Putamen (tissue), 1 donor: ENCODE measurements around the gene KRT13.

ENCODE experiments used
- DNase-seq: peaks from one replicate; pipeline ENCODE4 v3.0.0-alpha.2; 2016; ENCODE audit warnings: low spot score

The KRT13 gene

DNA sequence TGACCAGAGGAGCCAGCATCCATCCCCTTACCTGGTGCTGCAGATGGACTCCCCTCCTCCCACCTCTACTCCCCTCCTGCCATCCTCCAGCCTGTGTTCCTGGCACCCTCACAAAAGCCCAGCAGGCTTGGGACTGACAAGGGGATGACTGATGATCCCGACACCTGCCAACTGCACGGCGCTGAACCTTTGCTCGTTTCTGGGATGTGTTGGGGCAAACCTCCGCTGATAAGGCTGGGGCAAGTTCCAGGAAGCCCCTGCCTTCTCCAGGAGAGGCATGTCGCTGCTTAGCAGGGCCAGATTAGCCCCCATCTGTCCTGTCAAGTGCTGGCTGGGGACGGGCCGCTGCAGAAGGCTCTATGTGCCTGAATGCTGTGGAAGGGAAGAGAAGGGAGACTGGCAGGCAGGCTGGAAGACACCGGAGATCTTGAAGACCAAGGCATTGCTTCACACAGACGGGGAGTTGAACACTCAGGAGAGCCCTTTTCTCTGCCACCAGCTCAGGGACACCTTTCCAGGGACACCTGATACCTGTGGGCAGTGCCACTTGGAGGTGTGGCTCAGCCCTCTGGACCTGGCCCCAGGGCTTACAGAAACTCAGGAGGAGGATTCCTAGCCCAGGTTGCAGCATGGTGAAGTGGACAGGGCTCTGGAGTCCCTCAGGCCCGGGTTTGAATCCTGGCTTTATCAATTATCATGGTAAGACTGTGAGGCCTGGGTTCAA lies 14.3 kb upstream of the KRT13 start:
- DNase-seq: no peak

DNA sequence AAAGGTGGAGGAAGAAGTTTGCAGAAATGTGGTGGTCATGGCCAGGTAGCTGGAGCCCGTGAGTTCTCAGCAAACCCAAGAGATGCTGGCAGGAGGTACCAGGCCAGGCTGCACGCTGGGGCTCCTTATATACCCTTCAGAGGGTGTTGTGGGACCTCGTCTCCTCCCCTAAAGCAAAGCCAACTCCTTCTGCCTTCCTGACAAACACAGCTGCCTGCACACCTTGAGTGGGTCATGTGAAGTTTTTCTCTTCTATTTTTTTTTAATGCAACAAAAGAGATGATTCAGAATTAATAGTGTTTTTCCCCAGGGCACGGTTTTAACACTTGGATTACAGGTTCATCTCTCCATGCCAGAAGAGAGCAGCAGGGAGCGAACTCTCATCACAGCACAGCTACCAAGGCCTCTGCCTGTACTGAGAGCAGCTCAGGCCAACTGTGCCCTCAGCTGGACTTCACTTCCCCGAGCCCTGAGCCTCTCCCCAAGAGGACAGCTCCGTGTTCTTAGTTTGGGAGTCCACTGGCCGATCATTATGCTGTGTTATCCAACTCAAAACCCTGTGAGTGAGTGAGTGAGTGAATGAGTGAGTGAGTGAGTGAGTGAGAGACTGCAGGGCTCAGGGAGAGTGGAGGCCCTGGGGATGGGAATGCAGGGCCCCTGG lies 13.5 kb upstream of the KRT13 start, which contains the start of gene KRT15:
KRT15 (minus strand) TSS at position 102 of the 661 bp plus-strand sequence; CDS start at position 39, 63 bp downstream.
- DNase-seq: no peak

DNA sequence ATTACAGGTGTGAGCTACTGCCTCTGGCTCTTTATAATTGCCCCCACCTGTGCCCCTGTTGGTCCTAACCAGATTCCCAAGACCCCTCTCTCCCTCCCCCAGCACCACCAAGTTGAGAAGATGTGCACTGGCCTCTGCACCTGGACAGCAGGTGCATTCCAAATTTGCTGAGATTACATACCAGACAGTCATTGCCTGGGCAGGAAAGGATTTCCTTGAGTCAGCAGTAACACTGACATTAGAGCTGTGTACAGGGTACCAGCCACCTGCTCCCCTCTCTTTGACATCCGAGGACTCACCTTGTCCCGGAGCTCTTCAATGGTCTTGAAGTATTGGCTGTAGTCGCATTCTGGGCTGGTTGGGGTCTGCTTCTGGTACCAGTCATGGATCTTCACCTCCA lies 12.6 kb upstream of the KRT13 start:
- DNase-seq: no peak

DNA sequence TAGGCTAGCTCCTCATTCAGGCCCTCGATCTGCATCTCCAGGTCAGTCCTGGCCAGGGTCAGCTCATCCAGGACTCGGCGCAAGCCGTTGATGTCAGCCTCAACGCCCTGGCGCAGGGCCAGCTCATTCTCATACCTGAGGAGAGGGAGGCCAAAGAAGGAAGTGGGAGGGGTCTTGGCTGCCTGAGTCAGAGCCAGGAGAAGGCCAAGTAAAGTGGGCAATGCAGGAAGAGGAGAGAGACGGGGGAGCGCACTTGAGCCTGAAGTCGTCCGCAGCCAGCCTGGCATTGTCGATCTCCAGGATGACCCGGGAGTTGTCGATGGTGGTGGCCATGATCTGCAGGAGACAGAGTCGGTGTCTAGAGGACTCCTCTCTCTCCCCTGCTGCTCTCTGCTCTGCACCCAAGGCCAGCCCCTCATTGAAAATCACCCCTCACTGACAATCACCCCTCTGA lies 11.4 kb upstream of the KRT13 start:
- DNase-seq: no peak

DNA sequence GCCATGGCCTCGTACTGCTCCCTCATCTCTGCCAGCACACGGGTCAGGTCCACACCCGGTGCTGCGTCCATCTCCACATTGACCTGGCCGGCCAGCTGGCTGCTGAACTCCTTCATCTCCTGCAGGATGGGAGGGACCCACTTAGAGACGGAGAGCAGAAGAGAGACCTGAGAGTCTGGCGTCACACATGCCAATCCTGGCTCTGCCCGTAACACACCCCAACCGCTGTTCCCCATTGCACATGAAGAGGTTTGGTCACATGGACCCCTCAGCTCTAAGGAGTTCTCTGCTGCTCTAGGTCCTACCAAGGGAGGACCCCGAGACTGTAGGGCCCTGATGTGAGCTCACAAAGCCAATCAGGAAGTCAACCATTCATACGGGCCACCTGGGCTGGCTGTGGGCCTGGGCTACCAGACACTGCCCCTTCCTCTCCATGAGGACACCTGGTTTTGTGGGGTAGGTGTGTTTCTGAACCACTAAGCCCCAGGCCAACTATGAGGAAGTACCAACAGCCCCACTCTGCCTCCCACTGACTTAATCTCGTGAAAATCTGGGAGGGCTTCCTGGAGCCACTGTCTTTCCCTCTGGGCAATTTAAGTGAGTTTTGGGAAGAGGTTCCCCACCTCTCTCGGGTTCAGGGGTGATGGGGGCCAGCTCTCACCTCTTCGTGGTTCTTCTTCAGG lies 10.9 kb upstream of the KRT13 start:
- no peak for DNase-seq

DNA sequence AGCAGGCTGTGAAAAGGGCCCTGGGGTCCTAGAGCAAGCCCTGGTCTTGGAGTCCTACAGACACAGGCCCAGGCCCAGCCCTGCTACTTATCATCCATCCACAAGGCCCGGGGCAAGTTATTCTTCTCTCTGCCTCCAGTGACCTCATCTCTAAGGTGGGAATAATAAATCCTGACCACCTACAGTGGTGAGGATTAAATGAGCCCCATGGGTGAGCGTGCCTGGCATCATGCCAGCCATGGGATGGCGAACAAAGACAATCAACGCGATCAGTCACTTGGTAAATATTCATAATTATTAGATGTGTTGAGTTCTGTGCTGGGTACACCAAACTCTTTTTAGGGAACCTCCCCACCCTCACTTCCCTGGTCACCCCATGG lies 7.7 kb upstream of the KRT13 start:
- DNase-seq: no peak

DNA sequence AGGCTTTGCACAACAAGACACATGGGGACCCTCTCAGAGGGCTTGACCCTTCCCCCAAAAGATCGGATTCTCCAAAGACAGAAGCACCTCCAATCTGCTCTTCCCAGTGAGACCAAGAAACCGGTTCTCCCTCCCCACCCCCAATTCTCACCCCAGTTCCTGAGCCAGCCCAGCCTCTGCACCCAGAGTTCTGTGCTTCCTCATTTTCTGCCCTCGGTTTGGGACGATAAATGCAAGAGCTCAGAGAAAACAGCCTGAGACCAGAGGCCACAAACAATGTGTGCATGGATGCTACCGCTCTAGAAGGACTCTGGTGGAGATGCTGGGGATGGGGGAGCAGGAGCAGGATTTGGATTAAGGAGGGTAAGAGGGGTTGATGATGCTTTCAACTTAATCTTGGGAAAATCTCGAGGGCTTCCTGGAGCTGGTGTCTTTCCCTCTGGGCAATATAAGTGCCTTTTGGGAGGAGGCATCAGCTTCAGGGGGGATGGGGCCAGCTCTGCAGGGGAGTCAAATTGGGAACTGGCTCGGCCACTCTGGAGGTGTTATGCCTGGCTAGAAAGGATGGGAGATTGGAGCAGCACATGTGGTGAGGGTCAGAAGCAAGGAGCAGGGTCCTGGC lies 7.2 kb upstream of the KRT13 start:
- DNase-seq: no peak

DNA sequence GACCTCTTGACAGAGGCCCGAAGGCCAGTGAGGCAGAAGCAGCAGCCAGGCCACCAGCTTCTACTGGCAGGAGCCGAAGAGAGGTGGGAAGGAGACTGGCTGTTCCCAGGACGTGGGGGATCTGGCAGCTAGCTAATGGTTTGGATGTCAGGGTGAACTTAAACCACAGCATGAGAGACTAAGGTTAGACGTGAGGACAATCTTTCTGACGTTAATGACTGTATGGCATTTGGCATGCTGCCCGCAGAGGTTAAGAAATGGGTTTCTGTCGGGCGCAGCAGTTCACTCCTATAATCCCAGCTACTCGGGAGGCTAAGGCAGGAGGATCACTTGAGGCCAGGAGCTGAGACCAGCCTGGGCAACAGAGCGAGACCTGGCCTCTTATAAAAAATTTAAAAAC lies 6.3 kb upstream of the KRT13 start:
- no peak for DNase-seq

DNA sequence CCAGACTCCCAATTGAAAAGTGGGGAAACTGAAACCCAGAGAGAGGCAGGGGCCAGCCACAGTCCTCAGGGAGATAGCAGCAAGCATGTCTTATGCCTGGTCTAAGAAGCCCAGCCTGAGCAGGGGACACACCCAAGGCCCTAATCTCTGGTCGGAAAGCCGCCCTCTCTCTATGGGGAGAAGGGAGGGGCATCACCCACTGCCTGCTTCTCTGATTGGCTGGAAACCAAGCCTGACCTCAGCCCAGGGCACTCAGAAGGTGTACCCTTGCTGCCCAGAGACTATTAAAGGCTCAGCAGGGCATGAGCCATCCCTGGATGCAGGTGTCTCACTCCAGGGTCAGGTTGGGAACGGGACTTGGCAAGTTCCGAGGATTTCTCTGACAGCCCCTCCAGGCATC lies 5.7 kb upstream of the KRT13 start:
- no peak for DNase-seq

DNA sequence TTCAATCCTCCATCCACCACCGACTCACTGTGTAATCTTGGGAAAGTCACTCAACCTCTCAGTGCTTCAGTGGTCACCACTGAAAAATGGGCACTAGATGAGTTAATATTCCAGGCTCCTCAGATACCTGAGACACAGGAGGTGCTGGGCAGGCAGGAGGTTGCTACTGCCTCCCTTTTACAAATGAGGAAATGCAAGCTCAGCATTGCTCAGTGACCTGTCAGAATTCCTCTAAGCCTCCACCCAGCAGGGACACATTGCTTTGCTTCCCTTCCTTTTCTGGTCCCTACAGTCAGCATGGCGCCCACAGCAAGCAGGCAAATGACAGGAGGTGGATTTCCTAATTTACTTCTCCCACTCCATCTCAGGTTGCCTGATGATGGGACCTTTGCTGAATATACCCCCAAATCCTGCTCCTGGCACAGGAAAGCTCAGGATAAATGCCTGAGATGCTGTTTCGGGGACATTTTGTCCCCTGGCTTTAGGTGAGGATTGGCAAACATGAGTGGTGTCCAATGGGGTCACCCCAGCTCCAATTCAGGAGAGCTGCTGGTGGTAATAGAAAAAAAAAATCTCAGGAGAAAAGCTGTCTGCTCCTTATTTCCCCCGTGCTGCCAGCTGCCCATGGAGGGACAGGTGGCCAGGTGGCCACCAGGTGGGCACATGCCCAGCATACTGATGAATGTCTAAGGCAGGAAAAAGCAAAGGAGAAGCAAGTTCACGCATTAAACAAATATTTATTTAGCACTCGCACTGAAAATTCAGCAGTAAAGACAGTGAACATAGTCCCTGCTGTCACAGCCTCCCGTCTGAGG lies 5.0 kb upstream of the KRT13 start:
- no peak for DNase-seq

DNA sequence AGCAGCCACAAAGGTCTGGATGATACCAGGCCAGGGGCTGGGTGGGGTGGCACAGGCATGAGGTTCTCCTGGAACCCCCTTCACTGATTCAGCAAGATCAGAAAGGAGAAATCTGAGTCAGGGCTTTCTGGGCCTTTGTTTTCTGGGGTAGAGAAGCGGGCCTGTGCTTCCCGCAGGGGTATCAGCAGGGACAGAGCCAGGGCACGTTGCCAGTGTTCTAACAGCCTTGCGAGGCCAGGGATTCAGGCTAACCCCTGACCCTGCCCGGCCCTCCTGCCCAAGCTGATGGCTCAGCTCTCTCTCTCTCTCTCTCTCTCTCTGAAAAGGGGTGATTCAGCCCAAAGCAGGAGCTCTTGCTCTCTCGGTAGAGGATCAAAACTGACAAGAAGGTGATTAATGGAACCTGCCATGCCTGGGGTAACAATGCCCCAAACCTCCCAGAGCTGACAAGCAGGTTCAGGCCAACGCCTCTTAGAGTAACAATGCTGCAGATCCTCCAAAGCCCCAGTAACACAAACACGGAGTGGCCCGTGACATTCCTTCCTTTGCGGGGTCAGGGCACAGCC lies 2.0 kb upstream of the KRT13 start:
- no peak for DNase-seq

DNA sequence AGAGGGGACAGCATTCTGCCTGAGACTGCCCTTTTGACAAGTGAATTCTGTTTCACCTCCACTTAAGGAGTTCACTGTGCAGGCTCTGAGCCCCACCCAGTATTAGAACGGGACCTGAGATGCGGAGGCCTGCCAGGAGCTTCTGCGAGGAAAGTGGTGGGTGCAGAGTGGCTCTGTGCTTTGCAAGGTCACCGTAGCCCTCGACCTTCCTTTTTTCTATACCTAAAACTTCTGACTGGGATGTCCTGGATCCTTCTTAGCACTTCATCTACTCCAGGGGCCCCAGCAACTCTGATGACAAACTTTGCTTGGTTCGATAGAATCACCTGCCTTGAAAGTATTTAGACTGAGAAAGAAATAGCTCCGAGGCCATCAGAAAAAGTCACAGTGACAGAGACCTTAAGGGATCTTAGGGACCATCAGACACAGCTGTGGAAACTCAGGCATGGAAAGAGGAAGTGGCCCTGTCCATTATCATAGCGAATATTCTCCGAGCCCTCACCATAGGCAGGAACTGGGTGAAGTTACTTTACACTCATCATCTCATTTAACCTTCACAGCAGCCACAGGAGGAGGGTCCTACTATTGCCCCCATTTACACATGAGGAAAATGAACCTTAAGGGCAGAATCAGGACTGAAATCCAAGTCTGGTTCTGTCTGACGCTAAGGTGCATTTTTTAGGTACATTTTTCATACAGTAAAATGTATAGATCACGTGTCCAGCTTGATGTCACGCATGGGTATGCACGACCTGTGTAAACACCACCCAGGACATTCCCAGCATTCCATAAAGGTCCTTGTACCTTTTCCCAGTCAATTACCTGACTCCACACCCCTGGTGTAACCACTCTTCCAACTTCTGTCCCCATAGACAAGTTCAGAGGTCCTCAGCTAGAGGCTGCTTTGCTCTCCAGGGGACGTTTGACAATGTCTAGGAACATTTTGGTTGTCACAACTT lies 676 bp upstream of the KRT13 start:
- no peak for DNase-seq

DNA sequence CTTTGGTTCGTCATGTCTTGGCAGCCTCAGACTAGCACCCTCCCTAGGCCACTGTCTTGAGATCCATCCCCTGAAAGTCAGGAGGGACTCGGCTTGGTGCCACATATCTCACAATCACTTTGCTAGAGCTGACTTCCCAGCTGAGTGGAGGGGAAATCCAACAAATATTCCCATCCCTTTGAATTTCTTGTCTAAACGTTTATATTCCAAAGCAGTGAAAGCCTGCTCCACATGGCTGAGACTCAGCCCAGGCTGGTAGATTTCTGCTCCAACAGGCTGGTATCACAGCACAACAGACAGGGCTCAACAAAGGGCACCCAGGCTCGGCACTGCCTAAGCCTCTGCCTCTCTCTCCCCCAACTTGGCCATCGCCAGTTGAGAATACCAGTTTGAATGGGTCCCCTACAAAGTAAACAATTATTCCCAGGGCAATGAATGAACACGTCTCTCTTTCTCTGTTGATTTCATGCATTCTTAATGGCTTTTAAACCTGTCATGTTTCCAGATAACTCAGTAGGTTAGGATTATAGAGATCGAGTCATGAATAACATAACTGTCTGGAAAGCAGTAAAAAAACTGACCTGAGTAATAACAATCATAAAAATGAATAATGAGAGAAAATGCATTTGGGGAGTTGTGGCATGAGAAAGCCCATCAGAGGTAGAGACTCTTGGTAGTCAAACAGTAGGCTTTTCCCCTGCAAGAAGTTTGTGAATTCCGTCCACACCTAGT lies 1.0 kb downstream of the KRT13 start:
- no peak for DNase-seq

DNA sequence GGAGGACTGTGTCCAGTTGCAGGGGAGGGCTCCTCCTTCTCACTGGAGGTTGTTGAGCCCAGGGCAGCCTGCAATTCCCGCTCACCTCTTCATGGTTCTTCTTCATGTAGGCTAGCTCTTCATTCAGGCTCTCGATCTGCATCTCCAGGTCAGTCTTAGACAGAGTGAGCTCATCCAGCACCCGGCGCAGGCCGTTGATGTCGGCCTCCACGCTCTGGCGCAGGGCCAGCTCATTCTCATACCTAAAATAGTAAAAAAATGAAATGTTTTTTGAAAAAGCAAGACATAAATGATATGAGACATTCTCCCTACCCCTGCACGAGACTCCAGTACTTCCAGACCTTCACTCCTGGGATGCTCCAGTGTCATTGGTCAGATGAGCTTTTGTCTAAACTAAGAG lies 2.2 kb downstream of the KRT13 start:
- no peak for DNase-seq

DNA sequence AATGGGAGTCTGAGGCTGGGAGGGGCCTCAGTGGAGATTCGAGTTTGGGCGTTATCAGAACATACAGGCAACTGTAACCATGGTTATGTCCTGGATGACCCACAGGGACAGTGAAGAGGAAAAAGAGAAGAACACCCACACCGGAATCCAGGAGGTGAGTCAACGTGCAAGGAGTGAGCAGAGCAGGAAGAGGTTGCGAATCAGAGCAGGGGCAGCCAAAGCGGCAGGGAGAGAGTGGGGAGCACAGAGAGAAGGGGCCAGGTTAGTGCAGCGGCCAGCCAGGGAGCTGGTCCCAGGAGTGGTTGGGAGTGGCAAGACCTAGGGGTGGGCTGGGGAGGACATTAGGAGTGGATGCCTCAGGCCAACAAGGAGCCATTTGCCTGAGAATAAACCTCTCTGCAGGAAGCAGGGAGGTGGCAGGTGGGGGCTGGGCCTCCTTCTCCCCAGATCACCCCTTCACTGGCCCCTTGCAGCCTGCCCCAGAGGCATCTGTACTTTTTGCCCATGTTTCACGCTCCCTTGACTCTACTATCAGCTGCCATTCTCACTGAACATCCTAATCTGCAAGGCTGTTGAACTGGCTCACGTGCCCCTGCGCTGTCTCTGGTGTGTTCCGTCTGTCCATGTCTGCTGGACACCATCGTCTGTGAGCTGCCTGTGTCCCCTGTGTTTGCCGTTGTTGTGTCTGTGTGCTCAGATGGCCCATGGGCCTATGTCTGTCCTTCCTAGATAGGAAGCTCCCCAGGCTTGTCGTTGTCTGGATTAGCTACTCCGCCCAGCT lies 5.1 kb downstream of the KRT13 start:
- DNase-seq: no peak

DNA sequence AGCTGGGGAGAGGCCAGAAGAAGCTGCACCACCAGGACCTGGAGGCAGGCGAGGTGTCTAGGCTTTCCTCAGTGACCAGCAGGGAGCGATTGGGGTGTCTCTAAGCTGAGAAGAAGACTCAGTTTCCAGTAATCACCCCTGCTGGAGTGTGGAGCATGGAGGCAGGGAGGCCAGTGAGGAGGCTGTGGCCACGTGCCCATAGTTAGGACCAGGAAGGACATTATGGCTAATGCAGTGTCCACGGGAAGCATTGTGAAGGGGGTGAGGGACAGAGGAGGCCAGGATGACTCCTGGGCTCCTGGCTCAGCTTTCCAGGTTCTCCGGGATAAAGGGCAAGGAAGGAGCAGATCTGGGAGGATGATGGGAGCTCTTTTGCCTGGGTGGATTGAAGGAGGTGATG lies 5.7 kb downstream of the KRT13 start:
- no peak for DNase-seq

DNA sequence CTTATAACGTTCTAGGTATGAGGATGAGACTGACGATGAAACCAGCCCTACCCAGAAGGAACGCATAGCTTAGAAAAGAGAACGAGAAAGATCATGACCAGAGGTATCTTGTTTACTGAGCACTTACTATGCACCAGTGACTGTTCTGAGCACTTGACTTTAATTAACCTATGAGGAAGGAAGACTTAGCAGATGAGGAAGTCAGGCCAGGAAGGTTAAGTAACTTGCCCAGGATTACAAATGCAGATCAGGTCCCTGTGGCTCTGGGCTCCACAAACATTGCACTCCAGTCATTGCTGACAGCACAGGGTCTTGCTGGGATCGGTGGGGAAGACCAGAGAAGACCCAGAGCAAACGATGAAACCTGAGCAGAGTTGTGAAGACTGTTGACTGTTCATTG lies 7.1 kb downstream of the KRT13 start:
- no peak for DNase-seq

DNA sequence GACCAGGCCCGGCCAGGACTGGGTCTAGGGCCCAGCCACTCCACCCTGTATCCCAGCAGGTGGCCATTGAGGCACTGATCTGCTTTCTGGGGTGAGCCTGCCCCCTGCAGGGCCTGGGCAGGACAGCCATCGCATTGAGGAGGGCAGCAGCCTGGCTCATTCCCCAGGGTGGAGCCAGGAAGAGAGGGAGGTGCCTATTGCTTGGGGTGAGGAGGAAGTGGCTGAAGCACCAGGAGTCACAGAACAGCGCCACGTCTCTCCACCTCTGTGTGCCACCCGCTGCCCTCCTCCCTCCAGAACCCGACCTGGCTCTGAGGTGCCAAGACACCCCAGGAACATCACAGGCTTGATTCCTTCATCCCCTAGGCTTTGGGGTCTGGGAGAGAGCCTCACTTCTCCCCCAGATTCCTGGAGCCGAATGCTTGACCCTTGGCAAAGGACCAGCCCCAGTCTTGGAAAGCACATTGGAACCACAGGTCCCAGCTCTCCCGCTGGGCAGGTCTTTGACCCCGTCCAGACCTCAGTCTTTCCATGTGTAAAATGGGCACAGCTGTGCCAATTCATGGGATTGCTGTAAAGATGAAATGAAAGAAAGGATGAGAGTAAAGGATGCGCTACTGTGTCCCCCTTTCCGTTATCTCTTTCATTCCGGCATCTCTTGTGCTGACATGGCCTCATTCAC lies 8.5 kb downstream of the KRT13 start:
- DNase-seq: peak; percentile 7
